ENCODE measurements around the gene ANO6. TPM values are rescaled to one million over a fixed set of nuclear protein-coding genes. Genes with fewer than 3 reads are reported as not detected.

Gene ANO6
- total RNA-seq, 1 donor from 2014 or later, result 69.9 TPM

DNA sequence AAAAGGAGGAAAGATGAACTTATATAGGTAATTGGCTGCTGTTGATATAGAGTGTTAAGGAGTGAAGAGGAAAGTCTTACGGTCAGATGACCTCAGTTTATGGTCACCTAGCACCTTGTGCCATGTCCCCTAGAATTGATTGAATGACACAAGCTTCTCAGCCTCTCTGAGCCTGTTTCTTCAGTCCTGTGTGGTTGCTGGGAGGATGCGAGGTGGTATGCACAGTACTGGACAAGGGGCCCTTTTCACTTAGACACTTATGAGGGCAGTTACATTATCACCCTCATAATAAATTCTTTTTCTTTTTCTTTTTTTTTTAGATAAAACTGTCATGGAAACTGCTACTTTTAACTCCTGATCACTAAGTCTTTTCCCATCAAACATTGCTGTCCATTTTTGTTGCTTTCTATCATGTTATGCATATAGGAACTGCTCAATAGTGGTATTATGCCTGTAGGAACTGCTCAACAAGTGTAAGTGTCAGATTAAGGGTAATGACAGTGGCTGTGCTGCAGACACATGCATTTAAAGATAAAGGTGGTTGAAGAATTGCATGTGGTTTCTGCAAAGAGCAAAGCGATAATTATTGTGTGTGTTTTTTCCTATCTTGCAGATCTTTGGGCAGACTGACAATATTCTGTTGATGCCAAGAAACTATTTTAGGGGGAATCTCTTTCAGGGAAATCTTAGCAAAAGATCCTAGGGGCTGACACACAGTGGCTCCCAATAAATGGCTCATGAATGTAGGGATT lies 11.6 kb downstream of the ANO6 start:
- no peaks in the 10 kb centered on the region for H3K27me3 ChIP-seq (ENCODE audit: control insufficient read depth, insufficient read depth, low read length)
- no peak for DNase-seq (ENCODE audit: low read depth)
- no peak overlapping the region for H3K4me3 ChIP-seq (ENCODE audit: low read depth, low read length)
- TF ChIP-seq, protein P1, sequence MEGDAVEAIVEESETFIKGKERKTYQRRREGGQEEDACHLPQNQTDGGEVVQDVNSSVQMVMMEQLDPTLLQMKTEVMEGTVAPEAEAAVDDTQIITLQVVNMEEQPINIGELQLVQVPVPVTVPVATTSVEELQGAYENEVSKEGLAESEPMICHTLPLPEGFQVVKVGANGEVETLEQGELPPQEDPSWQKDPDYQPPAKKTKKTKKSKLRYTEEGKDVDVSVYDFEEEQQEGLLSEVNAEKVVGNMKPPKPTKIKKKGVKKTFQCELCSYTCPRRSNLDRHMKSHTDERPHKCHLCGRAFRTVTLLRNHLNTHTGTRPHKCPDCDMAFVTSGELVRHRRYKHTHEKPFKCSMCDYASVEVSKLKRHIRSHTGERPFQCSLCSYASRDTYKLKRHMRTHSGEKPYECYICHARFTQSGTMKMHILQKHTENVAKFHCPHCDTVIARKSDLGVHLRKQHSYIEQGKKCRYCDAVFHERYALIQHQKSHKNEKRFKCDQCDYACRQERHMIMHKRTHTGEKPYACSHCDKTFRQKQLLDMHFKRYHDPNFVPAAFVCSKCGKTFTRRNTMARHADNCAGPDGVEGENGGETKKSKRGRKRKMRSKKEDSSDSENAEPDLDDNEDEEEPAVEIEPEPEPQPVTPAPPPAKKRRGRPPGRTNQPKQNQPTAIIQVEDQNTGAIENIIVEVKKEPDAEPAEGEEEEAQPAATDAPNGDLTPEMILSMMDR (IDR thresholded peaks at IDR 0.05; ENCODE audit: insufficient read depth, low read length, poor library complexity, severe bottlenecking), result no peak
- no peaks in the 10 kb centered on the region for H3K36me3 ChIP-seq (ENCODE audit: control insufficient read depth, insufficient read depth, low read length)

DNA sequence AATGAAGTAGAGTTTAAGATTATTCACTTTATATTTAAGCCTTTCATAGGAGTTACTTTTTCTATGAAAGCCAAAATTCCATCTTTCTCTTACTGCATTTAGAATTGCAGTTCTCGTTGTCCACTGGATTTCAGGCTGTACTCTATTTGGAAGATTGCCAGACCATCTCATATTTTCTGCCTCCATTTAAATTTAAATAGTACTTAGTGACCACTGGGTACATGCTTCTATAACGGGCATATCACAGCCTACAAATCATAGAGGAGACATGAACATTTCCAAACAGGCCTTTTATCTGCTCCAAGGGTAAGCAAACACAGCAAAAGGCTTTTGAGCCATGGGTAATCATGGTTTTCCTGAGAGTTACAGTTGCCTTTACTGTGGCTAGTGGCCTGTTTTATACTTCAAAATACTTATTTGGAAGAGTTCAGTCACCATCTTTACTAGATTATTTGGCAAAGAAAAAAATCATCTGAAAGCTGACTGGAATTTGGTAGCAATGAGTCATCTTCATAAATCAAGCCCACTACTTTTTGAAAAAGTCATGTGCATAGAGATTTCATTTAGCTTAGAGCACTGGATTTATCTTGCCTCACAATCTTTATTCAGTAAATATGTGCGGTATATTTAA lies 15.7 kb downstream of the ANO6 start:
- TF ChIP-seq, protein P1 (IDR thresholded peaks at IDR 0.05; ENCODE audit: insufficient read depth, low read length, poor library complexity, severe bottlenecking), result no peak
- H3K4me3 ChIP-seq (ENCODE audit: low read depth, low read length), result no peak overlapping the region
- H3K27me3 ChIP-seq (ENCODE audit: control insufficient read depth, insufficient read depth, low read length), result no peaks in the 10 kb centered on the region
- H3K36me3 ChIP-seq (ENCODE audit: control insufficient read depth, insufficient read depth, low read length), result no peaks in the 10 kb centered on the region
- DNase-seq (ENCODE audit: low read depth), result no peak

DNA sequence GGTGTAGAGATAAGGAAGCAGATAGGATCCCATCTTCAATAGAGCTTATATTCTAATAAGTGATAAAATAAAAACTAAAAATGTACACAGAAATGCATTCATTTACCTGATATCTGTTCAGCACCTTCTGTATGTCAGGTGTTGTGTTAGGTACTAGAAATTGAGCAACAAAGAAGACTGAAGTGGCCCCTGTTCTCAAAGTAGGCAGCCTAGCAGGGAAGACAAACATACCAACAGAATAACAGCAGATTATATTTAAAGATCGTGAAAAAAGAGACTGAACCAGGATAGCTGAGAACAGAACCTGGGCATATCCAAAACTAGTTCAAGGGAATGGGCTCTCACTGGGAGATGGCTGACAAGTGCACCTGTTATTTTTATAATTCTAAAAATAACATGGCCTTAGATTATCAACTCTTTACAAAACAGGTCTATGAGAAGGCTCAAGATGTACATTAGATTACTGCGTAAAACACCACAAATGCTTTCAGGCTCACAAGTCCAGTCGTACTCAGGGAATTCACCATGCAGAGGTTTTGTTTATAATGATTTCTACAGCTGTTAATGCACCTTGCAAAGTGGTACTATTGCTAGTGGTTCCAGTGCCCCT lies 16.4 kb downstream of the ANO6 start:
- TF ChIP-seq, protein P1 (IDR thresholded peaks at IDR 0.05; ENCODE audit: insufficient read depth, low read length, poor library complexity, severe bottlenecking), result no peak
- no peak overlapping the region for H3K4me3 ChIP-seq (ENCODE audit: low read depth, low read length)
- H3K27me3 ChIP-seq (ENCODE audit: control insufficient read depth, insufficient read depth, low read length), result no peaks in the 10 kb centered on the region
- no peak for DNase-seq (ENCODE audit: low read depth)
- H3K36me3 ChIP-seq (ENCODE audit: control insufficient read depth, insufficient read depth, low read length), result no peaks in the 10 kb centered on the region

DNA sequence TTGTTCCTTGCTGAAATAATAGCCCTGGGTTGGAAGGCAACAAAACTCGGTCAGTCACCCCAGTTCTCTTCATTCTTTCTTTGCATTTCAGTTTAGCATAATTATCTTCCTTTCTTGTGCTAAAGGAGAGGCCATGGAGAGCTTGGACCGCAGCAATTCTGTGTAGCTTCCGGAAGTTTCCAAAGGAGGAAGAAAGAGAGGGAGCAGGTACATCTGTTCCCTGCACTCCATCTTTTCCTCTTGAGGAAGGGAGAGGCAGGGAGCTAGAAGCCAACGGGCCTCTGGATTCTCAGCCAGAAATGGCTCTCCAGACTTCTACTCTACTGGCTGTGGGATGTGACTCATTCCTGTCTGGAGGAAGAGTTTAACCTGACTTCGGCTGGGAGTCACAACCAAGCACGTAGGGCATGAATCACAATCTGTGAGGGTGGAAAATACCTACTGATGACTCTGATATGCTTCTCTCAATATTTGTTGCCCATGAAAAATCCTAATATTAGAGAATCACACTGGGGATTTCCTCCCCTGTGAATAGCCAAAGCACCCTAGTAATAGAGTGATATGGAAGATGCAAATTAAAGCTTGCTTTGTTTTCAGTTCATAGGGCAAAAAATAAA lies 17.0 kb downstream of the ANO6 start:
- H3K4me3 ChIP-seq (ENCODE audit: low read depth, low read length), result no peak overlapping the region
- no peaks in the 10 kb centered on the region for H3K36me3 ChIP-seq (ENCODE audit: control insufficient read depth, insufficient read depth, low read length)
- no peaks in the 10 kb centered on the region for H3K27me3 ChIP-seq (ENCODE audit: control insufficient read depth, insufficient read depth, low read length)
- DNase-seq (ENCODE audit: low read depth), result peak; percentile 92
- TF ChIP-seq, protein P1 (IDR thresholded peaks at IDR 0.05; ENCODE audit: insufficient read depth, low read length, poor library complexity, severe bottlenecking), result no peak

DNA sequence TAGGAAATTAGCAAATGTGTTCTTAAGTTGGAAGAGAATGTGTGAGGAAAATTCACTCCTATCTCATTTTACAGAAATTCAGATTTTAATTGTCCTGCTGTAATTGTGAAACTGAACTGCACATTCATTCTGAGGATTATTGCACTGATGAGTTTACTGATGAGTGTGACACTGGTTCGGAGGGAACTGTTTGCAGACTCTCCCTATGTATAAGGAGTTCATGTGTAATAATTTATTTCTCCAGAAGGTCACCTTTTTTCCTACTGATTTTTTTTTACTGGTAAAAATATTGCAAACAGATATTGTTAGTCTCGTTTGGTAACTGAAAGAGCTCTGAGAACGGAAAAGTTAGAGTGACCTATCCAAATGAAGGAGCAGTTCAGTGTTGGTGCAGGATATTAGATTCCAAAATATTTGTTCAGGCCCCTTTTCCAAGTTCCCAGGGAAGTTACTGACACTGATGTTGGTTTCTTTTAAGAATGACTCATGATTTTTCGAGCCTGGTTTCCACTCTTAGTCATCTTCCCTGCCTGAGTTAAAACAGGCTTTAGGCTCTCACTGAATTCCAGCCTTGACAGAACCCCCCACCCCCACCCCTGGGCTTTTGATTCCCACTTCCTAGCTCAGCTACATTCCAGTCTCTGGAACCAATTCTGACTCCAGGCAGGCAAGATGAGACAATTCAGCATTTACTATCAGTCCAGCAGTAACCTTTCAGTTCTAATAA lies 18.4 kb downstream of the ANO6 start:
- DNase-seq (ENCODE audit: low read depth), result peak; percentile 92
- Histone ChIP-seq H3K27me3 (ENCODE audit: control insufficient read depth, insufficient read depth, low read length) (no peaks in the 10 kb centered on the region), H3K36me3 (ENCODE audit: control insufficient read depth, insufficient read depth, low read length) (no peaks in the 10 kb centered on the region), H3K4me3 (ENCODE audit: low read depth, low read length) (no peak overlapping the region)
- TF ChIP-seq, protein P1 (IDR thresholded peaks at IDR 0.05; ENCODE audit: insufficient read depth, low read length, poor library complexity, severe bottlenecking), result no peak
